OCI-LY7 (cell line): Measurements from ENCODE around the gene PLK4.

Experiments used
- CTCF ChIP-seq: fragments of 200-600 bp; sonication (generic); conservative IDR thresholded peaks from 2 replicates; pipeline ENCODE4 v1.5.1; 2014; ENCODE audit warnings: mild to moderate bottlenecking, antibody characterized with exemption, low read length, moderate library complexity, mixed read lengths
- EZH2phosphoT487 ChIP-seq: fragments of 200-600 bp; sonication (generic); IDR thresholded peaks from 2 replicates; pipeline ENCODE4 v1.6.1; 2018; ENCODE audit warnings: low read depth, borderline replicate concordance, mild to moderate bottlenecking, mixed run types, antibody characterized with exemption, low read length, moderate library complexity, mixed read lengths

GRCh38 chr4:127832585-127832984 is 48.1 kb upstream of the PLK4 start:
- TF ChIP-seq CTCF (no peak), EZH2phosphoT487 (no peak)
